Loucy (cell line): ENCODE results near the gene RAD51B.

Experiments used
- H2AFZ ChIP-seq: fragments of 200-600 bp; sonication (generic); 2 replicates; pipeline ENCODE4 v1.6.0; 2016; ENCODE audit warnings: antibody characterized with exemption, mild to moderate bottlenecking, low read length, moderate library complexity
- H3F3A ChIP-seq: fragments of 200-600 bp; 2 replicates; pipeline ENCODE4 v1.6.0; 2016; ENCODE audit warnings: antibody characterized with exemption, low read depth, mild to moderate bottlenecking
- H3K27me3 ChIP-seq: fragments of 200-600 bp; sonication (generic); 2 replicates; pipeline ENCODE4 v1.6.1; 2014; ENCODE audit warnings: low read length, mild to moderate bottlenecking; ENCODE audit not compliant: insufficient read depth, poor library complexity, severe bottlenecking
- H3K36me3 ChIP-seq: fragments of 200-600 bp; sonication (generic); 2 replicates; pipeline ENCODE4 v1.6.1; 2016; ENCODE audit warnings: low read length; ENCODE audit not compliant: insufficient read depth
- H3K4me1 ChIP-seq: fragments of 200-600 bp; sonication (generic); 2 replicates; pipeline ENCODE4 v1.5.1; 2014; ENCODE audit warnings: low read length, mild to moderate bottlenecking; ENCODE audit not compliant: insufficient read depth, poor library complexity, severe bottlenecking
- H3K4me2 ChIP-seq: fragments of 200-600 bp; sonication (generic); 2 replicates; pipeline ENCODE4 v1.6.0; 2014; ENCODE audit warnings: antibody characterized with exemption, low read length, low read depth, mild to moderate bottlenecking; ENCODE audit not compliant: poor library complexity, severe bottlenecking
- H3K4me3 ChIP-seq: fragments of 200-600 bp; sonication (generic); 2 replicates; pipeline ENCODE4 v1.5.1; 2014; ENCODE audit warnings: low read length, mild to moderate bottlenecking, mixed read lengths; ENCODE audit not compliant: poor library complexity, severe bottlenecking
- H3K79me2 ChIP-seq: fragments of 200-600 bp; sonication (generic); 2 replicates; pipeline ENCODE4 v1.6.1; 2014; ENCODE audit warnings: low read length; ENCODE audit not compliant: insufficient read depth
- H3K9ac ChIP-seq: fragments of 200-600 bp; sonication (generic); 2 replicates; pipeline ENCODE4 v1.6.0; 2014; ENCODE audit warnings: mild to moderate bottlenecking, low read depth, low read length, moderate library complexity; ENCODE audit not compliant: poor library complexity, severe bottlenecking
- H3K9me2 ChIP-seq: fragments of 200-600 bp; sonication (generic); replicated peaks from 2 replicates; pipeline ENCODE4 v1.6.1; 2016; ENCODE audit warnings: low read depth, low read length, mixed read lengths
- H3K9me3 ChIP-seq: fragments of 200-600 bp; sonication (generic); 2 replicates; pipeline ENCODE4 v1.6.1; 2014; ENCODE audit warnings: mild to moderate bottlenecking, antibody characterized with exemption, low read length, low read depth; ENCODE audit not compliant: insufficient read depth
- H4K20me1 ChIP-seq: fragments of 200-600 bp; sonication (generic); 2 replicates; pipeline ENCODE4 v1.6.0; 2014; ENCODE audit warnings: antibody characterized with exemption, low read length, mild to moderate bottlenecking; ENCODE audit not compliant: insufficient read depth, poor library complexity, severe bottlenecking
- CTCF ChIP-seq: fragments of 200-600 bp; sonication (generic); conservative IDR thresholded peaks from 2 replicates; pipeline ENCODE4 v1.5.1; 2014; ENCODE audit warnings: mild to moderate bottlenecking, antibody characterized with exemption, low read length
- EZH2phosphoT487 ChIP-seq: fragments of 200-600 bp; IDR thresholded peaks from 2 replicates; pipeline ENCODE4 v1.6.1; 2018; ENCODE audit warnings: antibody characterized with exemption, mild to moderate bottlenecking, moderate library complexity, borderline replicate concordance

RAD51B gene

GRCh38 chr14:68630081-68630571 lies 810.5 kb downstream of the RAD51B start:
- Histone ChIP-seq H3K4me3 (no peak overlapping the region), H3K9ac (no peak overlapping the region), H3F3A (no peaks in the 10 kb centered on the region), H3K79me2 (no peaks in the 10 kb centered on the region), H3K9me2 (no peaks in the 10 kb centered on the region), H4K20me1 (no peaks in the 10 kb centered on the region), H2AFZ (no peak overlapping the region), H3K9me3 (no peaks in the 10 kb centered on the region), H3K4me2 (no peak overlapping the region), H3K27me3 (no peaks in the 10 kb centered on the region), H3K36me3 (no peaks in the 10 kb centered on the region), H3K4me1 (no peaks in the 10 kb centered on the region)
- TF ChIP-seq CTCF (no peak), EZH2phosphoT487 (no peak)

- H2AFZ ChIP-seq, result no peak overlapping the region
- TF ChIP-seq EZH2phosphoT487 (no peak), CTCF (no peak)
- H3K9me2 ChIP-seq, result no peaks in the 10 kb centered on the region
- H3K4me3 ChIP-seq, result no peak overlapping the region
- no peak overlapping the region for H3K9ac ChIP-seq
- no peaks in the 10 kb centered on the region for H3F3A ChIP-seq
- no peaks in the 10 kb centered on the region for H3K27me3 ChIP-seq
- no peaks in the 10 kb centered on the region for H3K36me3 ChIP-seq
- H3K79me2 ChIP-seq, result no peaks in the 10 kb centered on the region
- no peaks in the 10 kb centered on the region for H4K20me1 ChIP-seq
- no peaks in the 10 kb centered on the region for H3K9me3 ChIP-seq
- H3K4me1 ChIP-seq, result no peaks in the 10 kb centered on the region
- H3K4me2 ChIP-seq, result no peak overlapping the region
Measured at GRCh38 chr14:68630611-68631393, 811.2 kb downstream of the RAD51B start.

- no peak overlapping the region for H3K9ac ChIP-seq
- H3K79me2 ChIP-seq, result no peaks in the 10 kb centered on the region
- H3K4me1 ChIP-seq, result no peaks in the 10 kb centered on the region
- no peak overlapping the region for H2AFZ ChIP-seq
- H3K4me3 ChIP-seq, result no peak overlapping the region
- H4K20me1 ChIP-seq, result no peaks in the 10 kb centered on the region
- no peaks in the 10 kb centered on the region for H3F3A ChIP-seq
- H3K4me2 ChIP-seq, result no peak overlapping the region
- H3K36me3 ChIP-seq, result no peaks in the 10 kb centered on the region
- TF ChIP-seq CTCF (no peak), EZH2phosphoT487 (no peak)
- H3K9me3 ChIP-seq, result no peaks in the 10 kb centered on the region
- no peaks in the 10 kb centered on the region for H3K27me3 ChIP-seq
- H3K9me2 ChIP-seq, result no peaks in the 10 kb centered on the region
Measured at GRCh38 chr14:68631394-68632053, 811.9 kb downstream of the RAD51B start.
